IPS-15b (cell line): Measurements from ENCODE around the gene FCAR.
"Not testable (repeated sequence)": the region's sequence is repeated elsewhere in the genome, so short reads cannot be mapped to it uniquely, and the experiment has no call there.

ENCODE experiments used
- H3K27me3 ChIP-seq: one replicate; pipeline ENCODE4 v1.6.1; 2013; ENCODE audit warnings: low read length; ENCODE audit not compliant: control insufficient read depth, insufficient read depth
- H3K36me3 ChIP-seq: one replicate; pipeline ENCODE4 v1.6.1; 2013; ENCODE audit warnings: low read length; ENCODE audit not compliant: control insufficient read depth, insufficient read depth
- H3K4me1 ChIP-seq: one replicate; pipeline ENCODE4 v1.6.1; 2013; ENCODE audit warnings: mild to moderate bottlenecking, low read length; ENCODE audit not compliant: control insufficient read depth, insufficient read depth
- H3K4me3 ChIP-seq: one replicate; pipeline ENCODE4 v1.5.1; 2013; ENCODE audit warnings: low read depth, low read length
- H3K9ac ChIP-seq: one replicate; pipeline ENCODE4 v1.6.1; 2013; ENCODE audit warnings: low read depth, mild to moderate bottlenecking, low read length
- H3K9me3 ChIP-seq: one replicate; pipeline ENCODE4 v1.6.1; 2013; ENCODE audit warnings: mild to moderate bottlenecking, low read length; ENCODE audit not compliant: control insufficient read depth, insufficient read depth

The FCAR gene

GRCh38 chr19:54873990-54874389 lies at the start of gene FCAR:
Gene FCAR, plus strand, starts transcription at chr19:54874235. Its CDS starts 55 bp downstream, at chr19:54874290.
- Histone ChIP-seq H3K36me3 (no peaks in the 10 kb centered on the region), H3K4me1 (no peaks in the 10 kb centered on the region), H3K27me3 (no peaks in the 10 kb centered on the region), H3K4me3 (no peak within 1 kb of the TSS), H3K9ac (no peak within 1 kb of the TSS), H3K9me3 (no peaks in the 10 kb centered on the region)

GRCh38 chr19:54824416-54824815 lies 49.6 kb upstream of the FCAR start:
- H3K9me3 ChIP-seq, H3K36me3 ChIP-seq, H3K4me3 ChIP-seq, H3K4me1 ChIP-seq, H3K9ac ChIP-seq, H3K27me3 ChIP-seq: not testable (repeated sequence)

DNA sequence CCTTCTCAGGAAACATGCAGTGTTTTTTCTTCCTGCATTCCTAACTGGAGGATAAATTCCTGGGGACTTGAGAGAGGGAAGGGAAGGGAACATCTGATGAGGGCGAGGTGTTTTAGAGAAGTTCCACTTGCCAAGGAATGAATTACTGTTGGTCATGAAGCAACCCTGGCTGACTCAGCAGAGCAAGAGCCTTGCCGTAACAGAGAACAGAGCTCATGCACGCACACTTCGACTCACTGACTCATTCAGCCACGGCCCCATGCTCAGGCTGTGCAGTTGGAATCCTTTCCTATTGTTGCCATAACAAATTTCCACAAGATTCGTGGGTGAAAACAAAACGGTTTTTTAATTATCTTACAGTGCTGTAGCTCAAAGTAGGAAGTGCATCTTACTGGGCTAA lies 48.7 kb upstream of the FCAR start:
- H3K9me3 ChIP-seq, H3K36me3 ChIP-seq, H3K27me3 ChIP-seq, H3K9ac ChIP-seq, H3K4me3 ChIP-seq, H3K4me1 ChIP-seq: not testable (repeated sequence)

- H3K4me1 ChIP-seq, H3K36me3 ChIP-seq, H3K9ac ChIP-seq, H3K4me3 ChIP-seq, H3K9me3 ChIP-seq, H3K27me3 ChIP-seq: not testable (repeated sequence)
Observed at GRCh38 chr19:54828064-54828463, 46.0 kb upstream of the FCAR start.

DNA sequence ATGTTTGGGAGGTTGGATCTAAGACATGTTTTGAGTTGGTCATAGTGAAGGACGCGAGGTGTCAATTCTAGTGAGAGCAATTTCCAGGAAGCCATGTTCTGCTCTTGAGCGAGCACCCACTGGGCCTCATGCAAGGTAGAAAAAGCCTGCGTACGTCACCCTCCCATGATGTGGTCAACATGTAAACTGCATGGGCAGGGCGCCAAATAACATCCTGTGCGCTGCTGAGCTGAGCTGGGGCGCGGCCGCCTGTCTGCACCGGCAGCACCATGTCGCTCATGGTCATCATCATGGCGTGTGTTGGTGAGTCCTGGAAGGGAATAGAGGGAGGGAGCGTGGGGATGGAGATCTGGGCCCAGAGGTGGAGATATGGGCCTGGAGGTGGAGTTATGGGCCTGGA lies 41.5 kb upstream of the FCAR start, which contains the start of gene KIR2DS4:
Gene KIR2DS4, plus strand, starts transcription at position 181 of the 400 bp plus-strand sequence.
- not testable (repeated sequence) for H3K9me3 ChIP-seq, H3K27me3 ChIP-seq, H3K4me3 ChIP-seq

DNA sequence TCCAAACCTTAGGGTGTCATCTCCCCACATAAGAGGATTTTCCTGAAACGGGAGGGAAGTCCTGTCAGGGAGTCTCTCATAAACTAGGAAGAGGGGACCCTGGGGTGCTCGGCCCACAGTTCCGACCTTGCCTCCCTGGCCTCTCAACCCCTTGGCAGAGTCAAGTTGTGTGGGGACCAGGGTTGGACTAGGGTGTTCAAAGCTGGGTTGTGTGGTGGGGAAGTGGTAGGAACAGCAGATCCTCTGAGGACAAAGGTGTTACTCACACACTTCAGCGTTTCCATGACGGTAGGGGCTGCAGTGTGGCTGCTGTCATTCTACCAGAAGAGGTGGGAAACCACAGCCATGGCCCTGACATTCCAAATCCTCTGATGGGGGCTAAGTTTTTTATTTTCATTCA lies 38.9 kb upstream of the FCAR start:
- not testable (repeated sequence) for H3K4me1 ChIP-seq, H3K9ac ChIP-seq, H3K9me3 ChIP-seq, H3K36me3 ChIP-seq, H3K4me3 ChIP-seq, H3K27me3 ChIP-seq

More for the DNA sequence above, 41.5 kb upstream of the FCAR start, which contains the start of gene KIR2DS4:
- not testable (repeated sequence) for H3K4me1 ChIP-seq, H3K36me3 ChIP-seq, H3K9ac ChIP-seq

DNA sequence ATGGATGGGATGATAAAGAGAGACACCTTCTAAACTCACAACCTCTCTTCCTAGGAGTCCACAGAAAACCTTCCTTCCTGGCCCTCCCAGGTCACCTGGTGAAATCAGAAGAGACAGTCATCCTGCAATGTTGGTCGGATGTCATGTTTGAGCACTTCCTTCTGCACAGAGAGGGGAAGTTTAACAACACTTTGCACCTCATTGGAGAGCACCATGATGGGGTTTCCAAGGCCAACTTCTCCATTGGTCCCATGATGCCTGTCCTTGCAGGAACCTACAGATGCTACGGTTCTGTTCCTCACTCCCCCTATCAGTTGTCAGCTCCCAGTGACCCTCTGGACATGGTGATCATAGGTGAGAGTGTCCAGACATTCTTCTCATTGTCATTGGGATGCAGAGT lies 36.5 kb upstream of the FCAR start:
- H3K4me3 ChIP-seq, H3K9me3 ChIP-seq, H3K36me3 ChIP-seq, H3K9ac ChIP-seq, H3K27me3 ChIP-seq, H3K4me1 ChIP-seq: not testable (repeated sequence)

GRCh38 chr19:54843171-54843570 lies 30.9 kb upstream of the FCAR start:
- not testable (repeated sequence) for H3K27me3 ChIP-seq, H3K9ac ChIP-seq, H3K4me1 ChIP-seq, H3K4me3 ChIP-seq, H3K36me3 ChIP-seq, H3K9me3 ChIP-seq

DNA sequence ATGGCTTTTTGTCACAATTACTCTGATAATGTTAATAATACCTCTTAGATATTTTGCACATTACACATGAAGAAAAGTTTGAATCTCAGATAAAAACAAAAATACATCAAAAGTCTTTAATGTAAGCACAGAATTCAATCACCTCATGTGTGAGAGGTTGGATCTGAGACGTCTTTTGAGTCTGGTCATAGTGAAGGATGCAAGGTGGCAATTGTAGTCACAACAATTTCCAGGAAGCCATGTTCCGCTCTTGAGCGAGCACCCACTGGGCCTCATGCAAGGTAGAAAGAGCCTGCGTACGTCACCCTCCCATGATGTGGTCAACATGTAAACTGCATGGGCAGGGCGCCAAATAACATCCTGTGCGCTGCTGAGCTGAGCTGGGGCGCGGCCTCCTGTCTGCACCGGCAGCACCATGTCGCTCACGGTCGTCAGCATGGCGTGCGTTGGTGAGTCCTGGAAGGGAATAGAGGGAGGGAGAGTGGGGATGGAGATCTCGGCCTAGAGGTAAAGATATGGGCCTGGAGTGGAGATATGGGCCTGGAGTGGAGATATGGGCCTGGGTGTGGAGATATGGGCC lies 23.9 kb upstream of the FCAR start, which contains the start of gene KIR3DL2:
Gene KIR3DL2, plus strand, starts transcription at position 383 of the 580 bp plus-strand sequence. Its CDS starts 33 bp downstream, at position 416.
- H3K9me3 ChIP-seq, H3K4me1 ChIP-seq, H3K9ac ChIP-seq, H3K27me3 ChIP-seq, H3K36me3 ChIP-seq, H3K4me3 ChIP-seq: not testable (repeated sequence)

- H3K9ac ChIP-seq = no peak overlapping the region
- no peak overlapping the region for H3K4me3 ChIP-seq
- H3K9me3 ChIP-seq = no peaks in the 10 kb centered on the region
- no peaks in the 10 kb centered on the region for H3K27me3 ChIP-seq
- no peaks in the 10 kb centered on the region for H3K36me3 ChIP-seq
- H3K4me1 ChIP-seq = no peaks in the 10 kb centered on the region
Observed at GRCh38 chr19:54850930-54851329, 23.1 kb upstream of the FCAR start.

DNA sequence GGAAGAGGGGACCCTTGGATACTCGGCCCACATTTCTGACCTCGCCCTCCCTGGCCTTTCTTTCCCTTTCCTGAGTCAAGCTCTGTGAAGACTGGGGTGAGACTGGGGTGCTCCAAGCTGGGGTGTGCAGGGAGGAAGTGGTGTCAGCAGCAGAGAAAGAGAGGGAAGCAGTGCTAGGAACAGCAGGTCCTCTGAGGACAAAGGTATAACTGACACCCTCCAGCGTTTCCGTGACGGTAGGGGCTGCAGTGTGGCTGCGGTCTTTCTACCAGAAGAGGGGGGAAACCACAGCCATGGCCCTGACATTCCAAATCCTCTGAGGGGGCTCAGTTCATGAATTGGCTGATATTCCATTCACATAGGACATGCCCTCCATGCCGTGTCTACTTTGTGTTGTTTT lies 22.7 kb upstream of the FCAR start:
- no peaks in the 10 kb centered on the region for H3K4me1 ChIP-seq
- no peaks in the 10 kb centered on the region for H3K9me3 ChIP-seq
- no peaks in the 10 kb centered on the region for H3K36me3 ChIP-seq
- no peaks in the 10 kb centered on the region for H3K27me3 ChIP-seq
- no peak overlapping the region for H3K9ac ChIP-seq
- H3K4me3 ChIP-seq = no peak overlapping the region

GRCh38 chr19:54855241-54855640 lies 18.8 kb upstream of the FCAR start:
- H3K9me3 ChIP-seq, H3K4me3 ChIP-seq: not testable (repeated sequence)

DNA sequence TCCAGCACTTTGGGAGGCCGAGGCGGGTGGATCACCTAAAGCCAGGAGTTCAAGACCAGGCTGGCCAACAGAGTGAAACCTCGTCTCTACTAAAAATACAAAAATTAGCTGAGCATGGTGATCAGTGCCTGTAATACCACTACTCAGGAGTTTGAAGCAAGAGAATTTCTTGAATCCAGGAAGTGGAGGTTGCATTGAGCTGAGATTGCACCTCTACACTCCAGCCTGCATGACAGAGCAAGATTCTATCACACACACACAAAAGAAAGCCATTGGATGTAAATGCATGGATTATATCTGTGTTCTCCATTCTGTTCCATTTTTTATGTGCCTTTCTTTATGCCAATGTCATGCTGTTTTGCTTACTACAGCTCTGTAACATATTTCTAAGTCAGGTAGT lies 15.6 kb upstream of the FCAR start:
- H3K4me3 ChIP-seq, H3K27me3 ChIP-seq, H3K36me3 ChIP-seq, H3K9me3 ChIP-seq, H3K4me1 ChIP-seq, H3K9ac ChIP-seq: not testable (repeated sequence)

More at GRCh38 chr19:54855241-54855640, 18.8 kb upstream of the FCAR start:
- H3K27me3 ChIP-seq, H3K36me3 ChIP-seq, H3K4me1 ChIP-seq, H3K9ac ChIP-seq: not testable (repeated sequence)
